Measurements from ENCODE around the gene DOCK10.
"Not testable (repeated sequence)": the region's sequence is repeated elsewhere in the genome, so short reads cannot be mapped to it uniquely, and the experiment has no call there.

The DOCK10 gene

GRCh38 chr2:225070811-225071210, 28.5 kb upstream of the DOCK10 start:
- no peaks in the 10 kb centered on the region for H3K27me3 ChIP-seq (ENCODE audit: control insufficient read depth in 1 of 2, insufficient read depth in 2 of 2, low read length in 2 of 2)
- no peak overlapping the region for H3K27ac ChIP-seq (ENCODE audit: low read depth, low read length)
- H3K9ac ChIP-seq (ENCODE audit: low read length) = no peak overlapping the region

GRCh38 chr2:225069966-225070365, 27.7 kb upstream of the DOCK10 start:
- no peak overlapping the region for H3K9ac ChIP-seq (ENCODE audit: low read length)
- H3K27ac ChIP-seq (ENCODE audit: low read depth, low read length) = no peak overlapping the region
- no peaks in the 10 kb centered on the region for H3K27me3 ChIP-seq (ENCODE audit: control insufficient read depth in 1 of 2, insufficient read depth in 2 of 2, low read length in 2 of 2)
- no peaks in the 10 kb centered on the region for H3K9me3 ChIP-seq (ENCODE audit: low read length)
- no peak overlapping the region for H3K4me3 ChIP-seq (ENCODE audit: low read depth in 1 of 2, low read length in 2 of 2)
- H3K4me1 ChIP-seq (ENCODE audit: insufficient read depth, low read length) = no peaks in the 10 kb centered on the region
- H3K36me3 ChIP-seq (ENCODE audit: insufficient read depth, low read length) = no peaks in the 10 kb centered on the region

More at GRCh38 chr2:225070811-225071210, 28.5 kb upstream of the DOCK10 start:
- no peaks in the 10 kb centered on the region for H3K9me3 ChIP-seq (ENCODE audit: low read length)
- H3K4me1 ChIP-seq (ENCODE audit: insufficient read depth, low read length) = no peaks in the 10 kb centered on the region
- no peaks in the 10 kb centered on the region for H3K36me3 ChIP-seq (ENCODE audit: insufficient read depth, low read length)
- H3K4me3 ChIP-seq (ENCODE audit: low read depth in 1 of 2, low read length in 2 of 2) = no peak overlapping the region

GRCh38 chr2:225069477-225069876, 27.2 kb upstream of the DOCK10 start:
- no peak overlapping the region for H3K27ac ChIP-seq (ENCODE audit: low read depth, low read length)
- H3K36me3 ChIP-seq (ENCODE audit: insufficient read depth, low read length) = no peaks in the 10 kb centered on the region
- H3K9me3 ChIP-seq (ENCODE audit: low read length) = no peaks in the 10 kb centered on the region
- no peak overlapping the region for H3K9ac ChIP-seq (ENCODE audit: low read length)
- no peaks in the 10 kb centered on the region for H3K4me1 ChIP-seq (ENCODE audit: insufficient read depth, low read length)
- H3K4me3 ChIP-seq (ENCODE audit: low read depth in 1 of 2, low read length in 2 of 2) = no peak overlapping the region
- H3K27me3 ChIP-seq (ENCODE audit: control insufficient read depth in 1 of 2, insufficient read depth in 2 of 2, low read length in 2 of 2) = no peaks in the 10 kb centered on the region

- H3K9ac ChIP-seq (ENCODE audit: low read length) = no peak overlapping the region
- H3K9me3 ChIP-seq (ENCODE audit: low read length) = no peaks in the 10 kb centered on the region
- H3K4me1 ChIP-seq (ENCODE audit: insufficient read depth, low read length) = no peaks in the 10 kb centered on the region
- H3K4me3 ChIP-seq (ENCODE audit: low read depth in 1 of 2, low read length in 2 of 2) = no peak overlapping the region
- H3K36me3 ChIP-seq (ENCODE audit: insufficient read depth, low read length) = no peaks in the 10 kb centered on the region
- H3K27ac ChIP-seq (ENCODE audit: low read depth, low read length) = no peak overlapping the region
- H3K27me3 ChIP-seq (ENCODE audit: control insufficient read depth in 1 of 2, insufficient read depth in 2 of 2, low read length in 2 of 2) = no peaks in the 10 kb centered on the region
These were observed 23.6 kb upstream of the DOCK10 start for GRCh38 chr2:225065882-225066281.

- H3K27me3 ChIP-seq (ENCODE audit: control insufficient read depth in 1 of 2, insufficient read depth in 2 of 2, low read length in 2 of 2) = no peaks in the 10 kb centered on the region
- no peaks in the 10 kb centered on the region for H3K36me3 ChIP-seq (ENCODE audit: insufficient read depth, low read length)
- no peak overlapping the region for H3K4me3 ChIP-seq (ENCODE audit: low read depth in 1 of 2, low read length in 2 of 2)
- H3K4me1 ChIP-seq (ENCODE audit: insufficient read depth, low read length) = no peaks in the 10 kb centered on the region
- no peak overlapping the region for H3K27ac ChIP-seq (ENCODE audit: low read depth, low read length)
- no peaks in the 10 kb centered on the region for H3K9me3 ChIP-seq (ENCODE audit: low read length)
- H3K9ac ChIP-seq (ENCODE audit: low read length) = no peak overlapping the region
These were observed 22.7 kb upstream of the DOCK10 start for GRCh38 chr2:225064928-225065327.

GRCh38 chr2:225064362-225064761, 22.1 kb upstream of the DOCK10 start:
- Histone ChIP-seq H3K36me3 (ENCODE audit: insufficient read depth, low read length) (no peaks in the 10 kb centered on the region), H3K4me3 (ENCODE audit: low read depth in 1 of 2, low read length in 2 of 2) (no peak overlapping the region), H3K9ac (ENCODE audit: low read length) (no peak overlapping the region), H3K4me1 (ENCODE audit: insufficient read depth, low read length) (no peaks in the 10 kb centered on the region), H3K9me3 (ENCODE audit: low read length) (no peaks in the 10 kb centered on the region), H3K27ac (ENCODE audit: low read depth, low read length) (no peak overlapping the region), H3K27me3 (ENCODE audit: control insufficient read depth in 1 of 2, insufficient read depth in 2 of 2, low read length in 2 of 2) (no peaks in the 10 kb centered on the region)

GRCh38 chr2:225056330-225057073, 14.2 kb upstream of the DOCK10 start:
- H3K27me3 ChIP-seq (ENCODE audit: control insufficient read depth in 1 of 2, insufficient read depth in 2 of 2, low read length in 2 of 2) = no peaks in the 10 kb centered on the region
- no peak overlapping the region for H3K9ac ChIP-seq (ENCODE audit: low read length)
- no peaks in the 10 kb centered on the region for H3K9me3 ChIP-seq (ENCODE audit: low read length)
- H3K36me3 ChIP-seq (ENCODE audit: insufficient read depth, low read length) = no peaks in the 10 kb centered on the region
- no peak overlapping the region for H3K4me3 ChIP-seq (ENCODE audit: low read depth in 1 of 2, low read length in 2 of 2)
- H3K4me1 ChIP-seq (ENCODE audit: insufficient read depth, low read length) = no peaks in the 10 kb centered on the region
- no peak overlapping the region for H3K27ac ChIP-seq (ENCODE audit: low read depth, low read length)

GRCh38 chr2:225055714-225056113, 13.4 kb upstream of the DOCK10 start:
- no peaks in the 10 kb centered on the region for H3K36me3 ChIP-seq (ENCODE audit: insufficient read depth, low read length)
- no peak overlapping the region for H3K9ac ChIP-seq (ENCODE audit: low read length)
- no peaks in the 10 kb centered on the region for H3K27me3 ChIP-seq (ENCODE audit: control insufficient read depth in 1 of 2, insufficient read depth in 2 of 2, low read length in 2 of 2)
- no peak overlapping the region for H3K27ac ChIP-seq (ENCODE audit: low read depth, low read length)
- H3K9me3 ChIP-seq (ENCODE audit: low read length) = no peaks in the 10 kb centered on the region
- no peak overlapping the region for H3K4me3 ChIP-seq (ENCODE audit: low read depth in 1 of 2, low read length in 2 of 2)
- no peaks in the 10 kb centered on the region for H3K4me1 ChIP-seq (ENCODE audit: insufficient read depth, low read length)

- Histone ChIP-seq H3K27me3 (ENCODE audit: control insufficient read depth in 1 of 2, insufficient read depth in 2 of 2, low read length in 2 of 2) (peaks cover 0 to 3% of the 10 kb centered on the region in 2 donors), H3K27ac (ENCODE audit: low read depth, low read length) (no peak overlapping the region), H3K4me1 (ENCODE audit: insufficient read depth, low read length) (no peaks in the 10 kb centered on the region), H3K4me3 (ENCODE audit: low read depth in 1 of 2, low read length in 2 of 2) (no peak overlapping the region), H3K9me3 (ENCODE audit: low read length) (no peaks in the 10 kb centered on the region), H3K9ac (ENCODE audit: low read length) (no peak overlapping the region), H3K36me3 (ENCODE audit: insufficient read depth, low read length) (no peaks in the 10 kb centered on the region)
These were observed 10.4 kb upstream of the DOCK10 start for GRCh38 chr2:225052703-225053102.

- not testable (repeated sequence) for H3K27me3 ChIP-seq (ENCODE audit: control insufficient read depth in 1 of 2, insufficient read depth in 2 of 2, low read length in 2 of 2); H3K9ac ChIP-seq (ENCODE audit: low read length); H3K9me3 ChIP-seq (ENCODE audit: low read length); H3K27ac ChIP-seq (ENCODE audit: low read depth, low read length); H3K36me3 ChIP-seq (ENCODE audit: insufficient read depth, low read length); H3K4me3 ChIP-seq (ENCODE audit: low read depth in 1 of 2, low read length in 2 of 2); H3K4me1 ChIP-seq (ENCODE audit: insufficient read depth, low read length)
These were observed 5.2 kb upstream of the DOCK10 start for GRCh38 chr2:225047502-225047901.

GRCh38 chr2:225042800-225043167, 516 bp upstream of the DOCK10 start:
- Histone ChIP-seq H3K4me3 (ENCODE audit: low read depth in 1 of 2, low read length in 2 of 2) (no peak overlapping the region), H3K27me3 (ENCODE audit: control insufficient read depth in 1 of 2, insufficient read depth in 2 of 2, low read length in 2 of 2) (peaks cover 0 to 7% of the 10 kb centered on the region in 2 donors), H3K27ac (ENCODE audit: low read depth, low read length) (no peak overlapping the region), H3K9me3 (ENCODE audit: low read length) (no peaks in the 10 kb centered on the region), H3K4me1 (ENCODE audit: insufficient read depth, low read length) (peaks cover 4% of the 10 kb centered on the region), H3K36me3 (ENCODE audit: insufficient read depth, low read length) (no peaks in the 10 kb centered on the region), H3K9ac (ENCODE audit: low read length) (no peak overlapping the region)

GRCh38 chr2:225041207-225041850, 939 bp downstream of the DOCK10 start:
- H3K9me3 ChIP-seq (ENCODE audit: low read length) = no peaks in the 10 kb centered on the region
- H3K27ac ChIP-seq (ENCODE audit: low read depth, low read length) = no peak overlapping the region
- H3K9ac ChIP-seq (ENCODE audit: low read length) = no peak overlapping the region
- H3K36me3 ChIP-seq (ENCODE audit: insufficient read depth, low read length) = no peaks in the 10 kb centered on the region
- peak overlapping the region; percentile 46 to 61 for H3K4me3 ChIP-seq (ENCODE audit: low read depth in 1 of 2, low read length in 2 of 2)
- H3K27me3 ChIP-seq (ENCODE audit: control insufficient read depth in 1 of 2, insufficient read depth in 2 of 2, low read length in 2 of 2) = peaks cover 0 to 7% of the 10 kb centered on the region in 2 donors
- peaks cover 4% of the 10 kb centered on the region for H3K4me1 ChIP-seq (ENCODE audit: insufficient read depth, low read length)

Data from muscle layer of colon (tissue), 2 donors.